SK-N-MC (cell line): ENCODE results near the gene RFX2.

Experiments used
- EZH2 ChIP-seq: fragments of 200-600 bp; sonication (generic); IDR thresholded peaks from one replicate; pipeline ENCODE4 v1.6.1; 2017; ENCODE audit warnings: antibody characterized with exemption
- POLR2AphosphoS5 ChIP-seq: IDR thresholded peaks from 2 replicates; pipeline ENCODE4 v1.6.1; 2012; ENCODE audit warnings: mild to moderate bottlenecking, low read depth, low read length, borderline replicate concordance

DNA sequence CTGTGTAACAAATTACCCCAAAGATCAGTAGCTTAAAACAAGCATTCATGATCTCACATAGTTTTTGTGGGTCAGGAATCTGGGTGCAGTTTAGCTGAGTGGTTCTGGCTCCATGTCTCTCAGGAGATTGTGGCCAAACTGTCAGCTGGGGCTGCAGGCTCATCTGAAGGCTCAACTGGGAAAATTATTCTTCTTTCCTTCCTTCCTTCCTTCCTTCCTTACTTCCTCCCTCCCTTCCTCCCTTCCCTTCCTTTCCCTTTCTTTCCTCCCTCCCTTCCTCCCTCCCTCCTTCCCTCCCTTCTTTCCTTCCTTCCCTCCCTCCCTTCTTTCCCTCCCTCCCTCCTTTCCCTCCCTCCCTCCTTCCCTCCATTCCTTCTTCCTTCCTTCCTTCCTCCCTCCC is 8.7 kb upstream of the RFX2 start:
- no peak for TF ChIP-seq POLR2AphosphoS5
- TF ChIP-seq EZH2, result no peak
